ENCODE data around the gene CDH11. TPM values are rescaled to one million over a fixed set of nuclear protein-coding genes. Genes with fewer than 3 reads are reported as not detected.

The CDH11 gene
- total and polyA plus RNA-seq, 3 experiments from 2014 or later = not detected

DNA sequence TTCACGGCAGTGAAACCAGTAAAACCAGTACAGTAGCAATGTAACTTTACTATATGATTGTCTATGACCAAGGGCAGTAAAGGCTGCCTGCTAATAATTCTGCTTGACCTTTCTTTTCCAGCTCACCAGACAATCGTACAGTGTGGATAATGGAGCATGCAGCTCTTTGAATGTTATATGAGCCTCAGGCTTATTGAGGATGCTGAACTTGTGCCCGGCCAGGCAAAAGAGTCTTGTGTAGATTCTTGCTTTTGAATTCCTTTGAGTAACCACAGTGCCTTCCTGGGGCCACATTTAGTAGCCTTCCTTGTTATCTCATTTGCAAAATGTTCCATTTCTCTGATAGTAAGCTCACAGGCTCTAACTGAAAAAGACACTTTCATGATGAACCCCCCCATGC is 131.8 kb downstream of the CDH11 start:
- Mint-ChIP-seq H3K4me1 (no peaks in the 10 kb centered on the region), H3K36me3 (no peaks in the 10 kb centered on the region), H3K4me3 (no peak overlapping the region), H3K27ac (no peak overlapping the region), H3K9me3 (peaks cover 2 to 26% (median 10%) of the 10 kb centered on the region in 5 donors), H3K27me3 (no peaks in the 10 kb centered on the region)
- Histone ChIP-seq H3K27me3 (ENCODE audit: insufficient read depth, low read length, poor library complexity, severe bottlenecking) (no peaks in the 10 kb centered on the region), H3K4me3 (ENCODE audit: low read length) (no peak overlapping the region), H3K9me3 (ENCODE audit: low read length) (no peaks in the 10 kb centered on the region), H3K4me1 (ENCODE audit: insufficient read depth, low read length) (no peaks in the 10 kb centered on the region), H3K27ac (ENCODE audit: low read depth, low read length) (no peak overlapping the region), H3K36me3 (ENCODE audit: insufficient read depth, low read length) (no peaks in the 10 kb centered on the region)
- ChIA-PET POLR2A (no interaction called here), CTCF (no interaction called here)
- no peak for DNase-seq

DNA sequence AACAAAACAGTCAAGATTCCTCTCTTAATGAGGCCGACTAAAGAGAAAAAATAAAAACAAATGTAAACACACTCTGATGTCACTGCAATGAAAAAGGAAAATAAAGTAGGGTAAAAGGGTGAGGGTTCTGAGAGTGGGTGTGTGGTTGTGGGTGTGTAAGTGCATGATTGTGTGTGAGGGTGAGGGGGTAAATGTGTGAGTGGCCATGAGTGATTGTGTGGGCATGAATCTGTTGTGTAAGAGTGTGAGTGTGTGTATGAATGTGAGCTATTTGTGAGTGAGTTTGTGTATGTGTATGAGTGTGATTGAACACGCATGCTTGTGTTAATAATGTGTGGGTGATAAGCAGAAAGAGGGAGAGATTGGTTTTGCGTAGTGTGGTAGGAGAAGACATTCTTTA is 132.8 kb downstream of the CDH11 start:
- Mint-ChIP-seq H3K27ac (no peak overlapping the region), H3K36me3 (no peaks in the 10 kb centered on the region), H3K4me3 (no peak overlapping the region), H3K4me1 (no peaks in the 10 kb centered on the region), H3K27me3 (no peaks in the 10 kb centered on the region), H3K9me3 (peaks cover 0 to 24% (median 12%) of the 10 kb centered on the region in 5 donors)
- Histone ChIP-seq H3K4me1 (ENCODE audit: insufficient read depth, low read length) (no peaks in the 10 kb centered on the region), H3K36me3 (ENCODE audit: insufficient read depth, low read length) (no peaks in the 10 kb centered on the region), H3K27ac (ENCODE audit: low read depth, low read length) (no peak overlapping the region), H3K27me3 (ENCODE audit: insufficient read depth, low read length, poor library complexity, severe bottlenecking) (no peaks in the 10 kb centered on the region), H3K4me3 (ENCODE audit: low read length) (no peak overlapping the region), H3K9me3 (ENCODE audit: low read length) (no peaks in the 10 kb centered on the region)
- CTCF ChIA-PET = no interaction called here
- POLR2A ChIA-PET = no interaction called here
- no peak for DNase-seq

DNA sequence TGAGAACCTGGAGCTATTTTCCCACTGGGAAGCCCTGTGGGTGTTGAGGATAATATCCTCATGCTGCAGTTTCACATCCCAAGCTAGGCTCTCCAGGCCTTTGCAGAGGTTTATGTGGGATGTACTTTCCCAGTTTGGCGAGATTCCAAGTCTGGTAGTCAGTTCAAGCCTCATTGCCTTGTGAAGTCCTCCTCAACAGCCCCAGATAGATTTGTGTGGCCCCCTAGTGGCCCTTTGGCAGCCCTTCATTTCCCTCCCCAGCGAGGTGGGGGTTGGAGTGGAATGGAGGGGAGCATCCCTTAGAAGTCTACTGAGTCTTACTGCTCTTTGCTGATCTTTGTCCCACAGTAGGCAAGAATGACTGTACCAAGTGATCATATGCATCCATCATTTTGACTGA is 137.9 kb downstream of the CDH11 start:
- H3K27me3 Mint-ChIP-seq = no peaks in the 10 kb centered on the region
- H3K27ac Mint-ChIP-seq = no peak overlapping the region
- H3K36me3 ChIP-seq (ENCODE audit: insufficient read depth, low read length) = no peaks in the 10 kb centered on the region
- H3K36me3 Mint-ChIP-seq = no peaks in the 10 kb centered on the region
- no peak for DNase-seq
- peaks cover 5 to 44% (median 14%) of the 10 kb centered on the region in 5 donors for H3K9me3 Mint-ChIP-seq
- H3K27ac ChIP-seq (ENCODE audit: low read depth, low read length) = no peak overlapping the region
- H3K4me1 ChIP-seq (ENCODE audit: insufficient read depth, low read length) = no peaks in the 10 kb centered on the region
- no peak overlapping the region for H3K4me3 ChIP-seq (ENCODE audit: low read length)
- no peaks in the 10 kb centered on the region for H3K9me3 ChIP-seq (ENCODE audit: low read length)
- no peaks in the 10 kb centered on the region for H3K27me3 ChIP-seq (ENCODE audit: insufficient read depth, low read length, poor library complexity, severe bottlenecking)
- no peaks in the 10 kb centered on the region for H3K4me1 Mint-ChIP-seq
- H3K4me3 Mint-ChIP-seq = no peak overlapping the region
- CTCF ChIA-PET = no interaction called here
- POLR2A ChIA-PET = no interaction called here

DNA sequence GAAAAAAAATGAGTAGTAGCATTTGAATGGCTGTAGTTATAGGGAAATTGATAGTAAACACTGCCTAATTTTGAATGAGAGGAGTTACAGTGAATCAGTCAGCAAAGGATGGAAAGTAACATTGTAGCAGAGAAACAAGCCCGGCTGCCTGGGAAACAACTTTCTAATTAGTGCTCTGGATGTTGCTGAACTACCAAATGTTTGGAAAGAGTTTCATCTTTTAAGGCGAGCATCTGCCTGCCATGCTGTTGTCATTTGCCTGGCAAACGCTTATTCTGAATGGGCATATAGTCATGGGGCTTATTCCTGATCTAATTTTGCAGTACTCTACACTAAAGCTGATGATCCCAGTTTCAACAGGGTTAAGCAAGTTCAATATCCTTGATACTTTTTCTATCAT is 138.6 kb downstream of the CDH11 start:
- ChIA-PET CTCF (no interaction called here), POLR2A (no interaction called here)
- no peaks in the 10 kb centered on the region for H3K4me1 ChIP-seq (ENCODE audit: insufficient read depth, low read length)
- no peaks in the 10 kb centered on the region for H3K27me3 Mint-ChIP-seq
- no peaks in the 10 kb centered on the region for H3K9me3 ChIP-seq (ENCODE audit: low read length)
- no peaks in the 10 kb centered on the region for H3K36me3 ChIP-seq (ENCODE audit: insufficient read depth, low read length)
- H3K27ac ChIP-seq (ENCODE audit: low read depth, low read length) = no peak overlapping the region
- no peaks in the 10 kb centered on the region for H3K4me1 Mint-ChIP-seq
- no peaks in the 10 kb centered on the region for H3K27me3 ChIP-seq (ENCODE audit: insufficient read depth, low read length, poor library complexity, severe bottlenecking)
- DNase-seq = no peak
- no peak overlapping the region for H3K4me3 Mint-ChIP-seq
- H3K4me3 ChIP-seq (ENCODE audit: low read length) = no peak overlapping the region
- no peaks in the 10 kb centered on the region for H3K36me3 Mint-ChIP-seq
- no peak overlapping the region for H3K27ac Mint-ChIP-seq
- H3K9me3 Mint-ChIP-seq = peaks cover 7 to 51% (median 16%) of the 10 kb centered on the region in 5 donors

DNA sequence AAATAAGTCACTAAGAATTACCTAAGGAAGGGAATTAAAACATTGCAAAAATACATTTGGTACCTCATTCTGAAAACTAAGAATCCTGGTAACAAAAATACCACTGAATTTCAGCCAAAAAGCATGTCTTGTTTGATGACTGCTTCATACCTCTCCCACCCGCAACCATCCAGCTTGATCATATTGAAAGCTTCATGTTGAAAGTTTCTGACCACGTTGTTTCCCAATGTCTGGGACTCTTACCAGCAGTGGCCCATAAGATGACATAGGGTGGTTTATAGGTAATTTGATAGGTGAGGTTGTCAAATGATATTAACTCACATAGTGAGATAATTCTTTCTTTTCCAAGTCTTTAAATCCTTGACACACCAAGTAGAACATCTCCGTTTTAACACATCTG is 139.3 kb downstream of the CDH11 start:
- Histone ChIP-seq H3K27ac (ENCODE audit: low read depth, low read length) (no peak overlapping the region), H3K4me3 (ENCODE audit: low read length) (no peak overlapping the region), H3K27me3 (ENCODE audit: insufficient read depth, low read length, poor library complexity, severe bottlenecking) (no peaks in the 10 kb centered on the region), H3K9me3 (ENCODE audit: low read length) (no peaks in the 10 kb centered on the region), H3K4me1 (ENCODE audit: insufficient read depth, low read length) (no peaks in the 10 kb centered on the region), H3K36me3 (ENCODE audit: insufficient read depth, low read length) (no peaks in the 10 kb centered on the region)
- no peak for DNase-seq
- Mint-ChIP-seq H3K9me3 (peaks cover 7 to 58% (median 13%) of the 10 kb centered on the region in 5 donors), H3K27me3 (no peaks in the 10 kb centered on the region), H3K36me3 (no peaks in the 10 kb centered on the region), H3K4me1 (no peaks in the 10 kb centered on the region), H3K4me3 (no peak overlapping the region), H3K27ac (no peak overlapping the region)
- ChIA-PET POLR2A (no interaction called here), CTCF (no interaction called here)

DNA sequence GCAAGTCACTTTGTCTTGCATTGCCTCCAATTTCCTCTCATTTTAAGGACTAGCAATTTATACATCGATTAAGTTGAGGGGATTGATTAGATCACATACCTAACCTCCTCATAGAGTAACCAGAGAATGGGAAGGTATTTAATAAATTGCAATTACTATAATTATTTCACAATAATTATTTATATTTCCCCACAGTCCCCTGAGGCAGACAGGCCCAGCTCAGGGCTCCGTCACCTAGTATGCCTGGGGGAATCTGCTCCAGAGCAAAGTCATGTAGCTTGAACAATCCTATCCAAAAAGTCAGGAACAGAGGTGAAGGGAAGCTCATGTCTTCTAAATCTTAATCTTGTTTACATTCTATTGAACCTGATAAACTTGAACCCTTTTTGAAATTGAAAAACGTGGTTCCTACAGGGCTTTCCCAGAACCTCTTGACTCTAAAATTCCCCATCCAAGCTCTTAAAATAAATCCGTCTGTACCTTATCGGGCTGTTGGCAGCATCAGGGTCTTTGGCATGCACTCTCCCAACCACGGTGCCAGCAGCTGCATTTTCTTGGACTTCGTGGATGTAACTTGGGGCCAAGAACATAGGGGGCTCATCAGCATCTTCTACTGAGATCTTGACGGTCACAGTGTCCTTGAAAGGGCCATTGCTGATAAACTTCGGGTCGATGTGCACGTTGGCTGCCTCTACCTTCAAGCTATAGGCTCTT is 140.1 kb downstream of the CDH11 start:
- Mint-ChIP-seq H3K4me1 (no peaks in the 10 kb centered on the region), H3K4me3 (no peak overlapping the region), H3K27ac (no peak overlapping the region), H3K27me3 (no peaks in the 10 kb centered on the region), H3K36me3 (no peaks in the 10 kb centered on the region), H3K9me3 (peaks cover 7 to 55% (median 12%) of the 10 kb centered on the region in 5 donors)
- ChIA-PET POLR2A (no interaction called here), CTCF (no interaction called here)
- no peak overlapping the region for H3K4me3 ChIP-seq (ENCODE audit: low read length)
- H3K9me3 ChIP-seq (ENCODE audit: low read length) = no peaks in the 10 kb centered on the region
- no peak for DNase-seq
- H3K36me3 ChIP-seq (ENCODE audit: insufficient read depth, low read length) = no peaks in the 10 kb centered on the region
- H3K27me3 ChIP-seq (ENCODE audit: insufficient read depth, low read length, poor library complexity, severe bottlenecking) = no peaks in the 10 kb centered on the region
- no peak overlapping the region for H3K27ac ChIP-seq (ENCODE audit: low read depth, low read length)
- no peaks in the 10 kb centered on the region for H3K4me1 ChIP-seq (ENCODE audit: insufficient read depth, low read length)

DNA sequence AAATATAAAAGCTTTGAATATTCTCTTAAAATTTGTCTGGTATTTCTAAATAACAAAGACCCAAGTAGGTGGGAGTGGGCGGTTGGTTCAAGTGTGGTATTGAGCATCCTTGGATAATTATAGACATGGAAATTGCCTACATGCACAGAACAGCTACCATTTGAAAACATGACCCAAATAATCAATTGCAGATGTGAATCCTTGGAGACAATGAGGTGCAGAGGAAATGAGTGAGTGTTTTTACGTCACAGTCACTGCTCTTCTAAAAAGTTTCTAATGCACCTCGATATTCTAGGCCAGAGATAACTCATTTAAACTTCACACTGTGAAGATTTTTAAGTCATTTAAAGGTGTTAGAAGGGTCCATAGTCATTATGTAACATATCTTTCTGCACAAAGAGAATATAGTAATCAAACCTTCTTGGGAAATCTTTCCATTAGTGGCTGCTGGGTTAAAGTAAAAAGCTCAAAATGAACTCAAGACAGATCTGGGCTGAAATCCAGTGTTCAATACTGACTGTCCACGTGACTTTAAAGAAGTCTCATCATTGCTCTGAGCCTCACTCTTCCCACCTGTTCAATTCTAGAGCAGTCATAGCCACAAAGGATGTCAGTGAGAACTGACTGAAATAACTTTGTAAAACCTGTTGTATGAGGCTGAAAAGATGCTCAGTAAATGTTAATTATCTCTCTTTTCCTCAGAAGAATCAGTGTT is 144.5 kb downstream of the CDH11 start:
- Mint-ChIP-seq H3K4me3 (no peak overlapping the region), H3K27ac (no peak overlapping the region), H3K9me3 (peaks cover 12 to 35% (median 17%) of the 10 kb centered on the region in 5 donors), H3K4me1 (no peaks in the 10 kb centered on the region), H3K36me3 (peaks cover 0 to 2% (median 0%) of the 10 kb centered on the region in 3 donors), H3K27me3 (no peaks in the 10 kb centered on the region)
- H3K4me1 ChIP-seq (ENCODE audit: insufficient read depth, low read length) = no peaks in the 10 kb centered on the region
- CTCF ChIA-PET = no interaction called here
- no peaks in the 10 kb centered on the region for H3K27me3 ChIP-seq (ENCODE audit: insufficient read depth, low read length, poor library complexity, severe bottlenecking)
- H3K27ac ChIP-seq (ENCODE audit: low read depth, low read length) = no peak overlapping the region
- POLR2A ChIA-PET = no interaction called here
- H3K36me3 ChIP-seq (ENCODE audit: insufficient read depth, low read length) = no peaks in the 10 kb centered on the region
- no peak overlapping the region for H3K4me3 ChIP-seq (ENCODE audit: low read length)
- no peaks in the 10 kb centered on the region for H3K9me3 ChIP-seq (ENCODE audit: low read length)
- no peak for DNase-seq

DNA sequence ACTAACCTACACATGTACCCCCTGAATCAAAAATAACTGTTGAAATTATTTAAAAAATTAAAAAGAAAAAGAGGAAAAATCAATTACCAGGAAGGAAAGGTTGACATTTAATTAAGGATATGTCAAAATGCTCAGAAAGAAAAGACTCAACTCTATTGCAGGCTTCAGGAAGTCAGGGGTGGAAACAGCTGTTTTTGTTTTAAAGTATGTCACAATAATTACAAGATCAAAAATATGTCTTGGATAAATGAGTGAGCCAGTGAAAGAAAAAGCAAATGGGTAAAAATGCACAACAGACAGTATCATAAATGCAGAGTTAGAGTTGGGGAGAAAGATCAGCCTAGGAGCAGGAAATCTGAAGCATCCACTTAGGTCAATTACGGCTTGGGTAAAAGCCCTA is 146.0 kb downstream of the CDH11 start:
- H3K9me3 Mint-ChIP-seq = peaks cover 12 to 29% (median 25%) of the 10 kb centered on the region in 5 donors
- Histone ChIP-seq H3K27ac (ENCODE audit: low read depth, low read length) (no peak overlapping the region), H3K4me1 (ENCODE audit: insufficient read depth, low read length) (no peaks in the 10 kb centered on the region), H3K27me3 (ENCODE audit: insufficient read depth, low read length, poor library complexity, severe bottlenecking) (no peaks in the 10 kb centered on the region), H3K36me3 (ENCODE audit: insufficient read depth, low read length) (no peaks in the 10 kb centered on the region), H3K4me3 (ENCODE audit: low read length) (no peak overlapping the region), H3K9me3 (ENCODE audit: low read length) (no peaks in the 10 kb centered on the region)
- H3K27ac Mint-ChIP-seq = no peak overlapping the region
- no peaks in the 10 kb centered on the region for H3K27me3 Mint-ChIP-seq
- peaks cover 0 to 2% (median 0%) of the 10 kb centered on the region in 3 donors for H3K36me3 Mint-ChIP-seq
- H3K4me3 Mint-ChIP-seq = no peak overlapping the region
- no peaks in the 10 kb centered on the region for H3K4me1 Mint-ChIP-seq
- DNase-seq = no peak
- ChIA-PET CTCF (no interaction called here), POLR2A (no interaction called here)

All from CD8-positive, alpha-beta memory T cell (primary cell).